Peyer's patch (tissue), 4 donors: ENCODE measurements around the gene TSPAN18. TPM values are rescaled to one million over a fixed set of nuclear protein-coding genes. Genes with fewer than 3 reads are reported as not detected.

ENCODE experiments used
- DNase-seq, 3 donors: peaks; one replicate each; pipeline ENCODE4 v3.0.0-alpha.2; 2017 to 2019
- H3K27ac ChIP-seq, 4 donors: fragments of 200-600 bp; sonication (generic); one replicate each; pipeline ENCODE4 v1.5.1; 2016 to 2019
- H3K27me3 ChIP-seq, 2 donors: fragments of 200-600 bp; sonication (generic); one replicate each; pipeline ENCODE4 v1.5.1; 2019
- H3K36me3 ChIP-seq, 3 donors: fragments of 200-600 bp; sonication (generic); one replicate each; pipeline ENCODE4 v1.5.1; 2016 to 2019
- H3K4me1 ChIP-seq, 4 donors: fragments of 200-600 bp; sonication (generic); one replicate each; pipeline ENCODE4 v1.5.1; 2016 to 2019
- H3K4me3 ChIP-seq, 4 donors: fragments of 200-600 bp; sonication (generic); 1 replicate in 3 of 4; 2 replicates in 1 of 4; pipeline ENCODE4 v1.5.1; 2016 to 2019; ENCODE audit warnings: mild to moderate bottlenecking in 1 of 4
- H3K9me3 ChIP-seq, 4 donors: fragments of 200-600 bp; sonication (generic); one replicate each; pipeline ENCODE4 v1.5.1; 2016 to 2019; ENCODE audit warnings: mild to moderate bottlenecking in 1 of 4
- POLR2A ChIP-seq, 2 donors: fragments of 450-650 bp; IDR thresholded peaks; one replicate each; pipeline ENCODE4 v1.5.1; 2017; ENCODE audit warnings: antibody characterized with exemption in 2 of 2, mild to moderate bottlenecking in 2 of 2, moderate library complexity in 2 of 2
- total RNA-seq, 4 donors: library from RNA; depleted of rRNA; stranded (reverse); fragments of >200 nt; gene quantifications; one replicate each; pipeline ENCODE4 v1.1.0, GENCODE V29; 2016
- TF ChIP-seq, protein P1 (sequence below), 6 experiments: fragments of 450-650 bp in 4 of 6; fragments of 200-600 bp in 2 of 6; sonication (generic) in 1 of 6; IDR thresholded peaks; one replicate each; pipeline ENCODE4 v1.5.1; 2017 to 2019; ENCODE audit warnings: antibody characterized with exemption in 6 of 6, mild to moderate bottlenecking in 3 of 6, moderate library complexity in 1 of 6

TSPAN18 gene, protein sequence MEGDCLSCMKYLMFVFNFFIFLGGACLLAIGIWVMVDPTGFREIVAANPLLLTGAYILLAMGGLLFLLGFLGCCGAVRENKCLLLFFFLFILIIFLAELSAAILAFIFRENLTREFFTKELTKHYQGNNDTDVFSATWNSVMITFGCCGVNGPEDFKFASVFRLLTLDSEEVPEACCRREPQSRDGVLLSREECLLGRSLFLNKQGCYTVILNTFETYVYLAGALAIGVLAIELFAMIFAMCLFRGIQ
- 10 to 100 TPM in 1 of 4 donors, 1 to 10 TPM in 3; 1.1 to 19.8 (median 3.1) TPM for total RNA-seq

DNA sequence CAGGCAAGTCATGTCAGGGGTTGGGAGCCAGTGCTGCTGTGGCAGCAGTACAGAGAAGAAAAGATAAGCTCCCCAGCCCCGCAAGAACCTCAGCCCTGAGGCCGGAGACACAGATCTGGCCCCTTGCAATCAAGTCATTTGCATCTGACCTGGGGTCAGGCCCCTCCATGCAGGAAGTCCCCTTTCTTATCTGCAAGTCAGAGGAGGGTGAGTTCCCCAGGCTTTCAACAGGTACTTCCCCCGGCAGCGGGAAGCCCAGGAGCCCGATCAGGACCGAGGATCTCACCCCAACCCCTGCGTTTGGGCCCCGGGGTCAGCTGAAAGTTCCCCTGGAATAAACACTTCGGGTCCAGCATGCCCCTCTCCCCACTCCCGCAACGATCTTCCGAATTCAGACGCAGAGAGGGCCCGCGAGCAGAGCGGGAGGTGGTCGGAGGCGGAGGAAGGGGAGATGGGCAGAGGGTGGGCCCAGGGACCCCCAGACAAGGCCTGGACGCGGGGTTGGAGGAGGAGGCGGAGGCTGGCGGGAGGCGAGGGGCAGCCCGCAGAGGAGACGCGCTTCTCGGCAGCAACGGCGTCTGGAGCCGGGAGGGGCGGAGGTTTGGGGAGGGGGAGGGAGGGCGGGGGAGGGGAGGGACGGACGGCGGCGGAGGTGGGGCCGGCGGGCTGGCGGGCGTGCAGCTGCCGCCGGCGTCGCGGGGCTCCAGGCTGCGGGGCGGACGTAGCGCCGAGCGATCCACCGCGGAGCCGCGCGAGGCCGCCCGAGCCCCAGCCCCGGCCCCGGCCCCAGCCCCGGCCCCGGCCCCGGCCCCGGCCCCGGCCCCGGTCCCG is at the start of gene TSPAN18:
TSS of gene TSPAN18 (plus strand) at position 680 of the 831 bp plus-strand sequence. CDS start 179,455 bp downstream, outside the sequence.
- Histone ChIP-seq H3K4me1 (peaks cover 5 to 20% (median 7%) of the 10 kb centered on the region in 4 donors), H3K36me3 (no peaks in the 10 kb centered on the region), H3K27ac (peak within 1 kb of the TSS; percentile 52 to 76 (median 69)), H3K4me3 (peak within 1 kb of the TSS; percentile 54 to 79 (median 65)), H3K9me3 (no peaks in the 10 kb centered on the region), H3K27me3 (peaks cover 0 to 4% of the 10 kb centered on the region in 2 donors)
- TF ChIP-seq, protein P1, sequence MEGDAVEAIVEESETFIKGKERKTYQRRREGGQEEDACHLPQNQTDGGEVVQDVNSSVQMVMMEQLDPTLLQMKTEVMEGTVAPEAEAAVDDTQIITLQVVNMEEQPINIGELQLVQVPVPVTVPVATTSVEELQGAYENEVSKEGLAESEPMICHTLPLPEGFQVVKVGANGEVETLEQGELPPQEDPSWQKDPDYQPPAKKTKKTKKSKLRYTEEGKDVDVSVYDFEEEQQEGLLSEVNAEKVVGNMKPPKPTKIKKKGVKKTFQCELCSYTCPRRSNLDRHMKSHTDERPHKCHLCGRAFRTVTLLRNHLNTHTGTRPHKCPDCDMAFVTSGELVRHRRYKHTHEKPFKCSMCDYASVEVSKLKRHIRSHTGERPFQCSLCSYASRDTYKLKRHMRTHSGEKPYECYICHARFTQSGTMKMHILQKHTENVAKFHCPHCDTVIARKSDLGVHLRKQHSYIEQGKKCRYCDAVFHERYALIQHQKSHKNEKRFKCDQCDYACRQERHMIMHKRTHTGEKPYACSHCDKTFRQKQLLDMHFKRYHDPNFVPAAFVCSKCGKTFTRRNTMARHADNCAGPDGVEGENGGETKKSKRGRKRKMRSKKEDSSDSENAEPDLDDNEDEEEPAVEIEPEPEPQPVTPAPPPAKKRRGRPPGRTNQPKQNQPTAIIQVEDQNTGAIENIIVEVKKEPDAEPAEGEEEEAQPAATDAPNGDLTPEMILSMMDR (IDR thresholded peaks at IDR 0.05): no peak
- no peak for TF ChIP-seq POLR2A (IDR thresholded peaks at IDR 0.05)
- peak in 2 of 3 donors; percentile 65 to 70 for DNase-seq

DNA sequence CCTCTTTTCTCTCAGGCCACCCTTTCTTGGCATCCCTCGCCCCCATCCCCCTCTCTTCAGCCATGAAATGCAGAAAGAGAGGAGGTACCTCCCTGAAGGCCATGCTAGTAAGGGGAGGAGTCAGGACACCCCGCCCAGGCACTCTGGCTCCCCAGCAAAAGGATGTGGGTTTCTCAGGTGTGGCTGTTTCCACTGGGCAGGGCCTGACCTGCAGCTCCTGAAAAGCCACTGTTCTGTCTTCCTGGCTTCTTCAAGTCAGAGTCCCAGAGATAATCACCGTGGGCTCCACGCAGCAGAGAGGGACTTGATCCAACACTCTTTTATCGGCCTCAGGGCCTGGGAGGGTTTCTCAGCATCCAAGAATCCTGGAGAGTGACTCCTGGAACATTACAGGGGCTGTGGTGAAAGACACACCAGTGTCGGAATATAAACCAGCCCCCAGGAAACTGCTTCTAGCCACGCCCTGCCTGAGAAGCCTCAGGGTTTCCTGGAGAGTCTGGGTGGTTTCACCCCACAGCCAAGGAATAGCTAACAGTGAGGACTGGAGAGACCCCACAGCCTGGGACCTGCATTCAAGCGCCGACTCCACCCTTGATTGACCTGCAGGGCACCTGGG is 45.7 kb upstream of the TSPAN18 start:
- no peaks in the 10 kb centered on the region for H3K9me3 ChIP-seq
- peak in 2 of 3 donors; percentile 38 to 61 for DNase-seq
- no peak for TF ChIP-seq POLR2A (IDR thresholded peaks at IDR 0.05)
- TF ChIP-seq, protein P1 (IDR thresholded peaks at IDR 0.05): no peak

DNA sequence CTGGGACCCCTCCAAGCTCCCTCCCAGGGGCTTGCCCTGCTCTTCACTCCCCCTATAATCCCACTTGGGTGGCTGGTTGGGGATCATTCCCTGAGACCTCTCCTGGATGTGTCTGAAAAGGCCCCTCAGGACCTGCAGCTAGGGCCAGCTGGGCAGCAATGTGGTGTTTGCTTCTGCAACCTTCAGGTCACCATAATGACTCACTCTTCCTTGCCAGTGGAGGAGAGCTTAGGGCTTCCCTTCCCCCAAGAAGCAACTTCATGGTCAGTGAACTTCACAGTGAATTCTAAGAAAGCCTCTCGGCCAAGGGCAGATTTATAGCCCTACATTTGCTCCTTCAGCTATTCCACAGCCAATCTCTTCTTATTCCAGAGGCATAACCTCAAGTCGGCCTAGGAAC is 45.1 kb upstream of the TSPAN18 start:
- DNase-seq: no peak
- Histone ChIP-seq H3K4me1 (no peaks in the 10 kb centered on the region), H3K27me3 (no peaks in the 10 kb centered on the region), H3K9me3 (no peaks in the 10 kb centered on the region), H3K36me3 (no peaks in the 10 kb centered on the region), H3K4me3 (no peak overlapping the region), H3K27ac (no peak overlapping the region)
- TF ChIP-seq, protein P1 (IDR thresholded peaks at IDR 0.05): no peak
- no peak for TF ChIP-seq POLR2A (IDR thresholded peaks at IDR 0.05)

More for the DNA sequence above, 45.7 kb upstream of the TSPAN18 start:
- Histone ChIP-seq H3K27ac (no peak overlapping the region), H3K27me3 (no peaks in the 10 kb centered on the region), H3K4me1 (no peaks in the 10 kb centered on the region), H3K36me3 (no peaks in the 10 kb centered on the region), H3K4me3 (no peak overlapping the region)

DNA sequence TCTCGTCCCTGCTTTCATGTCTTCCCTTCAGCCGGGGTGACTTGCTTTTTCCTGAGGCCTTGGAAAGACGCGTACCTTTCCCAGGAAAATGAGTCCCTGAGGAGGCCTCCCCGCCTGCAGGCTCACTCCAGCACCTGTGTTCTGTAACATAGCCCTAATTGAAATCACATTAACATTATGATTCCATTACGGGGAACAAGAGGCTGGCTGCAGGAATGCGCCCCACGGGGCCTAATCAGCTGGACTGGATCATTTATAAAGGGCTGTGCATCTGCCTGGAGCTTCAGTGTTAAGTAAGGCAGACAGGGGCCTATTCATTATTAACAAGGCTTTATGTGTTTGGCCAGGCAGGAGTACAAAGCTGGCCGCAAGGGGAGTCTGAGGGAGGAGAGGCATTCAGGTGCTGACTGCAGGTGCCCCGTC is 41.9 kb upstream of the TSPAN18 start:
- Histone ChIP-seq H3K4me3 (no peak overlapping the region), H3K9me3 (no peaks in the 10 kb centered on the region), H3K4me1 (no peaks in the 10 kb centered on the region), H3K27me3 (no peaks in the 10 kb centered on the region), H3K27ac (no peak overlapping the region), H3K36me3 (no peaks in the 10 kb centered on the region)
- no peak for DNase-seq
- no peak for TF ChIP-seq POLR2A (IDR thresholded peaks at IDR 0.05)
- TF ChIP-seq, protein P1 (IDR thresholded peaks at IDR 0.05): no peak

DNA sequence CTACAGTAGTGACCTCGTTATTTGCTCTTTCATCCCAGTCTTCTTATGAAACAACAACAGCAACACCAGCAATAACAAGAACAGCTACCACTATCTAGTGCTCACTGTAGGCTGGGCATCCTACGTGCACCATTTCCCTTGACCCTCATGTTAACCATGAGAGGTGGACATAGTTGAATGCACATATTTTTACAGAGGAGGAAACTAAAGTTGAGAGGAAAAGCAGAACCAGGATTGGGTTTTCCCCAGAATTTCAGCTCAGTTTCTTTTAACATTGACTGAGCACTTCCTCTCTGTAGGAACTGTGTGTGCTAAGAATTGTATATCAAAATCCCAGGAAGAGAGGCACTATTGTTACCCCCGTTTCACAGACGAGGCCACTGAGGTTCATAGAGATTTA is 39.4 kb upstream of the TSPAN18 start:
- Histone ChIP-seq H3K36me3 (no peaks in the 10 kb centered on the region), H3K4me3 (no peak overlapping the region), H3K9me3 (no peaks in the 10 kb centered on the region), H3K27ac (no peak overlapping the region), H3K27me3 (no peaks in the 10 kb centered on the region), H3K4me1 (no peaks in the 10 kb centered on the region)
- no peak for DNase-seq
- TF ChIP-seq POLR2A (IDR thresholded peaks at IDR 0.05): no peak
- TF ChIP-seq, protein P1 (IDR thresholded peaks at IDR 0.05): no peak
